NCI-H524 (cell line): ENCODE measurements around the gene CTXN1.
A peak's percentile ranks its signal among the peaks of the same experiment; 100 is the strongest.

Source experiments
- DNase-seq, 2 experiments: peaks; one replicate each; lab custom pipeline; 2025; lab: John Stamatoyannopoulos, UW

CTXN1 gene

GRCh38 chr19:7914099-7914498 is 11.8 kb downstream of the CTXN1 start:
- DNase-seq = no peak

- DNase-seq = no peak
Observed at GRCh38 chr19:7913652-7914051, 12.3 kb downstream of the CTXN1 start.

GRCh38 chr19:7912697-7913564 is 13.0 kb downstream of the CTXN1 start:
- no peak for DNase-seq

GRCh38 chr19:7912144-7912696 is 13.7 kb downstream of the CTXN1 start:
- no peak for DNase-seq

GRCh38 chr19:7911508-7912143 is 14.3 kb downstream of the CTXN1 start:
- no peak for DNase-seq

GRCh38 chr19:7910321-7911161 is 15.4 kb downstream of the CTXN1 start:
- DNase-seq = no peak

- DNase-seq = no peak
Observed at GRCh38 chr19:7909471-7910067, 16.4 kb downstream of the CTXN1 start.

GRCh38 chr19:7908742-7909461 is 17.0 kb downstream of the CTXN1 start:
- no peak for DNase-seq

- no peak for DNase-seq
Observed at GRCh38 chr19:7908078-7908699, 17.7 kb downstream of the CTXN1 start.

GRCh38 chr19:7907544-7907943 is 18.4 kb downstream of the CTXN1 start:
- no peak for DNase-seq

- DNase-seq = no peak
Observed at GRCh38 chr19:7907122-7907521, 18.8 kb downstream of the CTXN1 start.

GRCh38 chr19:7905859-7906258 is 20.1 kb downstream of the CTXN1 start:
- no peak for DNase-seq

GRCh38 chr19:7905268-7905667 is 20.7 kb downstream of the CTXN1 start:
- no peak for DNase-seq

- peak in 1 of 2 experiments; percentile 63 for DNase-seq
Observed at GRCh38 chr19:7904074-7905020, 21.6 kb downstream of the CTXN1 start.

GRCh38 chr19:7903244-7904073 is 22.5 kb downstream of the CTXN1 start, which contains the start of gene MAP2K7:
MAP2K7 (plus strand) TSS chr19:7903877; CDS start chr19:7903945, 68 bp downstream.
- peak; percentile 99 to 100 for DNase-seq

GRCh38 chr19:7902796-7903243 is 23.1 kb downstream of the CTXN1 start:
- no peak for DNase-seq

GRCh38 chr19:7901337-7901736 is 24.6 kb downstream of the CTXN1 start:
- DNase-seq = no peak

GRCh38 chr19:7900931-7901330 is 25.0 kb downstream of the CTXN1 start:
- no peak for DNase-seq
